HepG2 (cell line): ENCODE results near the gene DTWD2. TPM values are rescaled to one million over a fixed set of nuclear protein-coding genes. Genes with fewer than 3 reads are reported as not detected.

ENCODE experiments used
- CEBPG ChIP-seq: IDR thresholded peaks from 2 replicates; pipeline ENCODE4 v1.6.1; 2016
- CREM ChIP-seq, 2 experiments: sonication (generic) in 1 of 2; formaldehyde crosslinking in 1 of 2; IDR thresholded peaks; 2 replicates each; pipeline versions ENCODE4 v1.4.0 to v1.6.1; 2016 to 2020; ENCODE audit warnings: antibody characterized with exemption in 1 of 2, mild to moderate bottlenecking in 1 of 2, missing genetic modification reagents in 1 of 2
- FIP1L1 ChIP-seq: fragments of 200-400 bp; formaldehyde crosslinking; IDR thresholded peaks from 2 replicates; pipeline ENCODE4 v1.6.1; 2018; ENCODE audit warnings: low read depth, mild to moderate bottlenecking, low read length, moderate library complexity, borderline replicate concordance; ENCODE audit not compliant: insufficient read depth
- FOXA1 ChIP-seq, 2 experiments: fragments of 450-650 bp in 1 of 2; sonication (generic) in 1 of 2; formaldehyde crosslinking in 1 of 2; IDR thresholded peaks; 2 replicates each; pipeline versions ENCODE4 v1.4.0 to v1.6.1; 2016 to 2020; ENCODE audit warnings: missing genetic modification reagents in 1 of 2
- FOXJ3 ChIP-seq: sonication (generic); formaldehyde crosslinking; IDR thresholded peaks from 2 replicates; pipeline ENCODE4 v1.4.0; 2020; ENCODE audit warnings: missing genetic modification reagents, mild to moderate bottlenecking, borderline replicate concordance
- GATA4 ChIP-seq: sonication (generic); IDR thresholded peaks from 2 replicates; pipeline ENCODE4 v1.6.1; 2016; ENCODE audit warnings: antibody characterized with exemption, low read depth, borderline replicate concordance
- HOXD1 ChIP-seq: sonication (generic); formaldehyde crosslinking; IDR thresholded peaks from 2 replicates; pipeline ENCODE4 v1.5.0; 2020; ENCODE audit warnings: missing genetic modification reagents
- IRF2 ChIP-seq: IDR thresholded peaks from 2 replicates; pipeline ENCODE4 v1.6.1; 2018; ENCODE audit warnings: missing genetic modification reagents, missing compliant biosample characterization
- PHF20 ChIP-seq: sonication (generic); formaldehyde crosslinking; IDR thresholded peaks from 2 replicates; pipeline ENCODE4 v1.5.0; 2020; ENCODE audit warnings: mild to moderate bottlenecking, missing genetic modification reagents
- POLR2AphosphoS5 ChIP-seq: IDR thresholded peaks from 2 replicates; pipeline ENCODE4 v1.6.1; 2012; ENCODE audit warnings: low read depth, low read length
- RBAK ChIP-seq: sonication (generic); formaldehyde crosslinking; IDR thresholded peaks from 2 replicates; pipeline ENCODE4 v1.5.1; 2020; ENCODE audit warnings: mild to moderate bottlenecking, missing genetic modification reagents
- SALL1 ChIP-seq: sonication (generic); formaldehyde crosslinking; IDR thresholded peaks from 2 replicates; pipeline ENCODE4 v1.8.0; 2022; ENCODE audit warnings: mild to moderate bottlenecking, missing genetic modification reagents
- ZNF34 ChIP-seq: sonication (generic); formaldehyde crosslinking; IDR thresholded peaks from 2 replicates; pipeline ENCODE4 v1.4.0; 2020; ENCODE audit warnings: mild to moderate bottlenecking, missing genetic modification reagents, borderline replicate concordance
- polyA plus RNA-seq, 8 experiments: library from polyadenylated mRNA; depleted of rRNA in 3 of 8; stranded (reverse) in 7 of 8; unstranded in 1 of 8; fragments of >200 nt; fragmentation: Illumina TruSeq in 4 of 8; extraction: Trizol in 4 of 8; gene quantifications; 2 replicates each; pipeline versions ENCODE4 v1.2.1 to v1.2.3, GENCODE V29; 2011 to 2016; ENCODE audit warnings: low read depth in 4 of 8, missing spikeins in 1 of 8, mixed read lengths in 1 of 8; ENCODE audit not compliant: insufficient read depth in 1 of 8
- total RNA-seq, 5 experiments: library from RNA; depleted of rRNA; stranded (reverse); fragments of >200 nt; fragmentation: Illumina TruSeq; extraction: Trizol; gene quantifications; 2 replicates each; pipeline ENCODE4 v1.2.3, GENCODE V29; 2016; ENCODE audit warnings: low read depth in 1 of 5
- TF ChIP-seq, protein P1 (sequence below): sonication (generic); formaldehyde crosslinking; IDR thresholded peaks from 2 replicates; pipeline ENCODE4 v1.8.1; 2022; ENCODE audit warnings: low read depth, mild to moderate bottlenecking, missing genetic modification reagents
- TF ChIP-seq, protein P2 (sequence below): sonication (generic); formaldehyde crosslinking; IDR thresholded peaks from 2 replicates; pipeline ENCODE4 v1.9.0; 2022; ENCODE audit warnings: low read depth, missing genetic modification reagents
- TF ChIP-seq, protein P3 (sequence below): sonication (generic); formaldehyde crosslinking; IDR thresholded peaks from 2 replicates; pipeline ENCODE4 v1.5.0; 2020; ENCODE audit warnings: missing genetic modification reagents, mild to moderate bottlenecking, borderline replicate concordance
- TF ChIP-seq, protein P4 (sequence below): sonication (generic); formaldehyde crosslinking; IDR thresholded peaks from 2 replicates; pipeline ENCODE4 v1.4.0; 2020; ENCODE audit warnings: missing genetic modification reagents
- TF ChIP-seq, protein P5 (sequence below): sonication (generic); formaldehyde crosslinking; conservative IDR thresholded peaks from 2 replicates; pipeline ENCODE4 v1.8.0; 2022; ENCODE audit warnings: missing genetic modification reagents

The DTWD2 gene
- total and polyA plus RNA-seq, 2 of the 13 experiments (the other 11 are each of a cell fraction or from before 2014, with no cell fraction given): 1.6 to 6.0 TPM

DNA sequence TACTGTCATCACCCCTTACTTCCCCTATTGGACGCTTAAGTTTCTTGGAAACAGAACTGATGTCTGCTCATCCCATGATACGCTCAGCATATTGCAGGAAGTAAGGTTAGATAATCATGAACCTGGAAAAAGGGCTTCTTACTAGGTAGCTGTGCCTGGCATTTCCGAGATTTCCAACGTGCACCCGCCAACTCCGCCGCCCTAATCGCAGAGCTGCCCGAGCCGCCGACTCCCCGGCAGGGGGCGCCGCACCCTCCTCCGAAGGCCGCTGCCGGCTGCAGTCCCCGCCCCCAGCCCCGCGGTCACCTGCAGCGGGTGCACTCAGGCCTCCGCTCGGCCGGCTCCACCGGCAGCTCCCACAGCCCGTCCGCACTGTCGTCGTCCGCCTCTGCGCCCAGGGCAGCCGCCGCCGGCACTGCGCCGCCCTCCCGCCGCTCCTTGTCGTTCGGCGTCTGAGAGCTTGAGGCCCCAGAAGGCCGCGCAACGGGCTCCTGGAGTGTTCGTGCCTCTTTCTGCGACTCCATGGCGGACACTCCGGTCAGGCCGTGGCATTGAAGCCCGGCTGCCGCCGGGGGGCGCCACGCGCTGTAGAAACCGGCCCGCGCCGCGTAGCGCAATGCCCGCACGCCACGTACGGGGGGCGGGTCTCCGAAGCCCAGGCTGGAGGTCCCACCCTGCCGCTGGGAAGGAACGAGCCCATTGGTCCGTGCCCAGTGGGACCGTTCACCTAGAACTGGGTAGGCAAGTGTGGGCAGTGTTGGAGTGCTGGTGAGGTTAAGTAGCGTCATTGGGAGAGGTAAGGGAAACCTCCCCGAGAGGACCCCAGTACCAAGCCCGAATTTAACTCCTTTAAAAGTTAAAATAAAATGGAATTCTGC, at the start of gene DTWD2 (continued):
- TF ChIP-seq, protein P1, sequence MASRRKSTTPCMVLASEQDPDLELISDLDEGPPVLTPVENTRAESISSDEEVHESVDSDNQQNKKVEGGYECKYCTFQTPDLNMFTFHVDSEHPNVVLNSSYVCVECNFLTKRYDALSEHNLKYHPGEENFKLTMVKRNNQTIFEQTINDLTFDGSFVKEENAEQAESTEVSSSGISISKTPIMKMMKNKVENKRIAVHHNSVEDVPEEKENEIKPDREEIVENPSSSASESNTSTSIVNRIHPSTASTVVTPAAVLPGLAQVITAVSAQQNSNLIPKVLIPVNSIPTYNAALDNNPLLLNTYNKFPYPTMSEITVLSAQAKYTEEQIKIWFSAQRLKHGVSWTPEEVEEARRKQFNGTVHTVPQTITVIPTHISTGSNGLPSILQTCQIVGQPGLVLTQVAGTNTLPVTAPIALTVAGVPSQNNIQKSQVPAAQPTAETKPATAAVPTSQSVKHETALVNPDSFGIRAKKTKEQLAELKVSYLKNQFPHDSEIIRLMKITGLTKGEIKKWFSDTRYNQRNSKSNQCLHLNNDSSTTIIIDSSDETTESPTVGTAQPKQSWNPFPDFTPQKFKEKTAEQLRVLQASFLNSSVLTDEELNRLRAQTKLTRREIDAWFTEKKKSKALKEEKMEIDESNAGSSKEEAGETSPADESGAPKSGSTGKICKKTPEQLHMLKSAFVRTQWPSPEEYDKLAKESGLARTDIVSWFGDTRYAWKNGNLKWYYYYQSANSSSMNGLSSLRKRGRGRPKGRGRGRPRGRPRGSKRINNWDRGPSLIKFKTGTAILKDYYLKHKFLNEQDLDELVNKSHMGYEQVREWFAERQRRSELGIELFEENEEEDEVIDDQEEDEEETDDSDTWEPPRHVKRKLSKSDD (CRISPR knock-in tag): peak; percentile 91
- TF ChIP-seq ZNF34 (CRISPR knock-in tag) (peak; percentile 50; the same call in 1 of the 2 replicates), FOXJ3 (CRISPR knock-in tag) (no peak), CREM (IDR thresholded peaks at IDR 0.05) (no peak; the same call in 1 of the 2 replicates), CREM (CRISPR knock-in tag; IDR thresholded peaks at IDR 0.05) (no peak), PHF20 (CRISPR knock-in tag) (peak; percentile 63), RBAK (no peak), CEBPG (CRISPR knock-in tag) (no peak; the same call in 1 of the 2 replicates), IRF2 (CRISPR knock-in tag) (no peak; the same call in 1 of the 2 replicates), HOXD1 (CRISPR knock-in tag) (no peak), SALL1 (CRISPR knock-in tag) (peak; percentile 80), FOXA1 (IDR thresholded peaks at IDR 0.05) (no peak), FOXA1 (CRISPR knock-in tag; IDR thresholded peaks at IDR 0.05) (no peak), GATA4 (no peak), POLR2AphosphoS5 (peak; percentile 78), FIP1L1 (no peak)
- TF ChIP-seq, protein P2, sequence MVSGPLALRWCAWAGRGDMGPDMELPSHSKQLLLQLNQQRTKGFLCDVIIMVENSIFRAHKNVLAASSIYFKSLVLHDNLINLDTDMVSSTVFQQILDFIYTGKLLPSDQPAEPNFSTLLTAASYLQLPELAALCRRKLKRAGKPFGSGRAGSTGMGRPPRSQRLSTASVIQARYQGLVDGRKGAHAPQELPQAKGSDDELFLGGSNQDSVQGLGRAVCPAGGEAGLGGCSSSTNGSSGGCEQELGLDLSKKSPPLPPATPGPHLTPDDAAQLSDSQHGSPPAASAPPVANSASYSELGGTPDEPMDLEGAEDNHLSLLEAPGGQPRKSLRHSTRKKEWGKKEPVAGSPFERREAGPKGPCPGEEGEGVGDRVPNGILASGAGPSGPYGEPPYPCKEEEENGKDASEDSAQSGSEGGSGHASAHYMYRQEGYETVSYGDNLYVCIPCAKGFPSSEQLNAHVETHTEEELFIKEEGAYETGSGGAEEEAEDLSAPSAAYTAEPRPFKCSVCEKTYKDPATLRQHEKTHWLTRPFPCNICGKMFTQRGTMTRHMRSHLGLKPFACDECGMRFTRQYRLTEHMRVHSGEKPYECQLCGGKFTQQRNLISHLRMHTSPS (CRISPR knock-in tag): no peak; the same call in 1 of the 2 replicates
- TF ChIP-seq, protein P3, sequence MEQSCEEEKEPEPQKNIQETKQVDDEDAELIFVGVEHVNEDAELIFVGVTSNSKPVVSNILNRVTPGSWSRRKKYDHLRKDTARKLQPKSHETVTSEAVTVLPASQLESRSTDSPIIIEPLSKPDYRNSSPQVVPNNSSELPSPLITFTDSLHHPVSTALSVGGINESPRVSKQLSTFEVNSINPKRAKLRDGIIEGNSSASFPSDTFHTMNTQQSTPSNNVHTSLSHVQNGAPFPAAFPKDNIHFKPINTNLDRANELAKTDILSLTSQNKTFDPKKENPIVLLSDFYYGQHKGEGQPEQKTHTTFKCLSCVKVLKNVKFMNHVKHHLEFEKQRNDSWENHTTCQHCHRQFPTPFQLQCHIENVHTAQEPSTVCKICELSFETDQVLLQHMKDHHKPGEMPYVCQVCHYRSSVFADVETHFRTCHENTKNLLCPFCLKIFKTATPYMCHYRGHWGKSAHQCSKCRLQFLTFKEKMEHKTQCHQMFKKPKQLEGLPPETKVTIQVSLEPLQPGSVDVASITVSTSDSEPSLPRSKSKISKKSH (CRISPR knock-in tag): peak; percentile 70; the same call in 1 of the 2 replicates
- TF ChIP-seq, protein P4, sequence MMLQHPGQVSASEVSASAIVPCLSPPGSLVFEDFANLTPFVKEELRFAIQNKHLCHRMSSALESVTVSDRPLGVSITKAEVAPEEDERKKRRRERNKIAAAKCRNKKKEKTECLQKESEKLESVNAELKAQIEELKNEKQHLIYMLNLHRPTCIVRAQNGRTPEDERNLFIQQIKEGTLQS: peak; percentile 72
- TF ChIP-seq, protein P5, sequence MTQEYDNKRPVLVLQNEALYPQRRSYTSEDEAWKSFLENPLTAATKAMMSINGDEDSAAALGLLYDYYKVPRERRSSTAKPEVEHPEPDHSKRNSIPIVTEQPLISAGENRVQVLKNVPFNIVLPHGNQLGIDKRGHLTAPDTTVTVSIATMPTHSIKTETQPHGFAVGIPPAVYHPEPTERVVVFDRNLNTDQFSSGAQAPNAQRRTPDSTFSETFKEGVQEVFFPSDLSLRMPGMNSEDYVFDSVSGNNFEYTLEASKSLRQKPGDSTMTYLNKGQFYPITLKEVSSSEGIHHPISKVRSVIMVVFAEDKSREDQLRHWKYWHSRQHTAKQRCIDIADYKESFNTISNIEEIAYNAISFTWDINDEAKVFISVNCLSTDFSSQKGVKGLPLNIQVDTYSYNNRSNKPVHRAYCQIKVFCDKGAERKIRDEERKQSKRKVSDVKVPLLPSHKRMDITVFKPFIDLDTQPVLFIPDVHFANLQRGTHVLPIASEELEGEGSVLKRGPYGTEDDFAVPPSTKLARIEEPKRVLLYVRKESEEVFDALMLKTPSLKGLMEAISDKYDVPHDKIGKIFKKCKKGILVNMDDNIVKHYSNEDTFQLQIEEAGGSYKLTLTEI (CRISPR knock-in tag): no peak
